Endothelial cell (in vitro differentiated cells): ENCODE data around the gene HTR7. TPM values are rescaled to one million over a fixed set of nuclear protein-coding genes. Genes with fewer than 3 reads are reported as not detected.
"Not testable (repeated sequence)": the region's sequence is repeated elsewhere in the genome, so short reads cannot be mapped to it uniquely, and the experiment has no call there.

Source experiments
- DNase-seq: peaks from one replicate; pipeline ENCODE4 v3.0.0; 2021; ENCODE audit warnings: low spot score
- H3K27ac Mint-ChIP-seq: one replicate; pipeline ENCODE4 v1.8.0; 2021; ENCODE audit warnings: mixed read lengths, inconsistent platforms; ENCODE audit not compliant: unreplicated experiment
- H3K27me3 Mint-ChIP-seq: one replicate; pipeline ENCODE4 v1.8.0; 2021; ENCODE audit warnings: mild to moderate bottlenecking, moderate library complexity, mixed read lengths, inconsistent platforms; ENCODE audit not compliant: unreplicated experiment
- H3K36me3 Mint-ChIP-seq: one replicate; pipeline ENCODE4 v1.8.0; 2021; ENCODE audit warnings: mild to moderate bottlenecking, low read depth, mixed read lengths, inconsistent platforms; ENCODE audit not compliant: unreplicated experiment
- H3K4me1 Mint-ChIP-seq: one replicate; pipeline ENCODE4 v1.8.0; 2021; ENCODE audit warnings: mild to moderate bottlenecking, mixed read lengths, inconsistent platforms; ENCODE audit not compliant: unreplicated experiment
- H3K4me3 Mint-ChIP-seq: one replicate; pipeline ENCODE4 v1.8.0; 2021; ENCODE audit warnings: mild to moderate bottlenecking, mixed read lengths, inconsistent platforms; ENCODE audit not compliant: unreplicated experiment
- H3K9me3 Mint-ChIP-seq: one replicate; pipeline ENCODE4 v1.8.0; 2021; ENCODE audit warnings: mixed read lengths, inconsistent platforms; ENCODE audit not compliant: unreplicated experiment
- CTCF ChIP-seq: fragments of 200-600 bp; sonication (generic); IDR thresholded peaks from one replicate; pipeline ENCODE4 v1.5.0; 2021; ENCODE audit warnings: antibody characterized with exemption; ENCODE audit not compliant: unreplicated experiment
- total RNA-seq: library from RNA; stranded (reverse); fragmentation: NEBNext Ultra II Directional; extraction: Animal tissue kit (Norgen Biotek cat#: 25700); gene quantifications from one replicate; pipeline ENCODE4 v1.2.1, GENCODE V29; 2021; ENCODE audit not compliant: unreplicated experiment

Gene HTR7
- total RNA-seq, 1 donor from 2014 or later, result 7.3 TPM

GRCh38 chr10:90818736-90819135 lies 39.1 kb downstream of the HTR7 start:
- Mint-ChIP-seq H3K27ac (no peak overlapping the region), H3K4me1 (peaks cover 2% of the 10 kb centered on the region), H3K36me3 (peaks cover 13% of the 10 kb centered on the region), H3K4me3 (no peak overlapping the region), H3K27me3 (peaks cover 4% of the 10 kb centered on the region), H3K9me3 (peaks cover 8% of the 10 kb centered on the region)
- no peak for TF ChIP-seq CTCF
- DNase-seq, result no peak

- DNase-seq, result no peak
- peaks cover 6% of the 10 kb centered on the region for H3K9me3 Mint-ChIP-seq
- H3K27ac Mint-ChIP-seq, result no peak overlapping the region
- H3K36me3 Mint-ChIP-seq, result peaks cover 6% of the 10 kb centered on the region
- H3K27me3 Mint-ChIP-seq, result peaks cover 4% of the 10 kb centered on the region
- peaks cover 4% of the 10 kb centered on the region for H3K4me1 Mint-ChIP-seq
- no peak overlapping the region for H3K4me3 Mint-ChIP-seq
- TF ChIP-seq CTCF, result no peak
Observed at GRCh38 chr10:90817128-90817889, 40.5 kb downstream of the HTR7 start.

GRCh38 chr10:90816466-90816865 lies 41.4 kb downstream of the HTR7 start:
- H3K27ac Mint-ChIP-seq, result no peak overlapping the region
- peaks cover 4% of the 10 kb centered on the region for H3K27me3 Mint-ChIP-seq
- no peaks in the 10 kb centered on the region for H3K9me3 Mint-ChIP-seq
- DNase-seq, result no peak
- no peaks in the 10 kb centered on the region for H3K36me3 Mint-ChIP-seq
- no peak for TF ChIP-seq CTCF
- H3K4me1 Mint-ChIP-seq, result peaks cover 4% of the 10 kb centered on the region
- H3K4me3 Mint-ChIP-seq, result no peak overlapping the region

- Mint-ChIP-seq H3K27ac (no peak overlapping the region), H3K27me3 (peaks cover 5% of the 10 kb centered on the region), H3K36me3 (peaks cover 3% of the 10 kb centered on the region), H3K9me3 (no peaks in the 10 kb centered on the region), H3K4me1 (peaks cover 4% of the 10 kb centered on the region), H3K4me3 (no peak overlapping the region)
- TF ChIP-seq CTCF, result no peak
- DNase-seq, result no peak
Observed at GRCh38 chr10:90813594-90814365, 44.1 kb downstream of the HTR7 start.

- H3K27ac Mint-ChIP-seq, H3K4me1 Mint-ChIP-seq, H3K27me3 Mint-ChIP-seq: not testable (repeated sequence)
Observed at GRCh38 chr10:90807106-90807505, 50.7 kb downstream of the HTR7 start.

More at GRCh38 chr10:90807106-90807505, 50.7 kb downstream of the HTR7 start:
- H3K9me3 Mint-ChIP-seq, H3K4me3 Mint-ChIP-seq, DNase-seq: not testable (repeated sequence)
- peaks cover 30% of the 10 kb centered on the region for H3K36me3 Mint-ChIP-seq
